ENCODE measurements around the gene C1QL1.

C1QL1 gene

GRCh38 chr17:44998646-44999045 is 30.5 kb upstream of the C1QL1 start:
- no peak for DNase-seq (ENCODE audit: low read depth)
- no peak for TF ChIP-seq CTCF (IDR thresholded peaks at IDR 0.05; ENCODE audit: control insufficient read depth, insufficient read depth, low read depth, low read length, missing control alignments)
- H3K4me3 ChIP-seq (ENCODE audit: control insufficient read depth, low read depth, low read length): no peak overlapping the region

GRCh38 chr17:44997733-44998520 is 29.8 kb upstream of the C1QL1 start:
- no peak for DNase-seq (ENCODE audit: low read depth)
- H3K4me3 ChIP-seq (ENCODE audit: control insufficient read depth, low read depth, low read length): no peak overlapping the region
- no peak for TF ChIP-seq CTCF (IDR thresholded peaks at IDR 0.05; ENCODE audit: control insufficient read depth, insufficient read depth, low read depth, low read length, missing control alignments)

- TF ChIP-seq CTCF (IDR thresholded peaks at IDR 0.05; ENCODE audit: control insufficient read depth, insufficient read depth, low read depth, low read length, missing control alignments): no peak
Measured at GRCh38 chr17:44996304-44996703, 28.2 kb upstream of the C1QL1 start.

GRCh38 chr17:44995436-44996001 is 27.4 kb upstream of the C1QL1 start:
- TF ChIP-seq CTCF (IDR thresholded peaks at IDR 0.05; ENCODE audit: control insufficient read depth, insufficient read depth, low read depth, low read length, missing control alignments): no peak
- no peak overlapping the region for H3K4me3 ChIP-seq (ENCODE audit: control insufficient read depth, low read depth, low read length)
- DNase-seq (ENCODE audit: low read depth): no peak

More at GRCh38 chr17:44996304-44996703, 28.2 kb upstream of the C1QL1 start:
- H3K4me3 ChIP-seq (ENCODE audit: control insufficient read depth, low read depth, low read length): no peak overlapping the region
- no peak for DNase-seq (ENCODE audit: low read depth)

GRCh38 chr17:44992242-44992939 is 24.3 kb upstream of the C1QL1 start:
- H3K4me3 ChIP-seq (ENCODE audit: control insufficient read depth, low read depth, low read length): no peak overlapping the region
- TF ChIP-seq CTCF (IDR thresholded peaks at IDR 0.05; ENCODE audit: control insufficient read depth, insufficient read depth, low read depth, low read length, missing control alignments): no peak
- no peak for DNase-seq (ENCODE audit: low read depth)

GRCh38 chr17:44990994-44991393 is 22.9 kb upstream of the C1QL1 start:
- no peak for DNase-seq (ENCODE audit: low read depth)
- TF ChIP-seq CTCF (IDR thresholded peaks at IDR 0.05; ENCODE audit: control insufficient read depth, insufficient read depth, low read depth, low read length, missing control alignments): no peak
- H3K4me3 ChIP-seq (ENCODE audit: control insufficient read depth, low read depth, low read length): no peak overlapping the region

All from AG09309 (cell line).